H9 (cell line): ENCODE data around the gene CAPN12. TPM values are rescaled to one million over a fixed set of nuclear protein-coding genes. Genes with fewer than 3 reads are reported as not detected.

Experiments
- DNase-seq: peaks from one replicate; pipeline ENCODE4 v3.0.0-alpha.2; 2017
- H2AFZ ChIP-seq: one replicate; pipeline ENCODE4 v1.6.1; 2013; ENCODE audit warnings: mild to moderate bottlenecking, low read length, control low read depth, moderate library complexity
- H2AK5ac ChIP-seq: 2 replicates; pipeline ENCODE4 v1.6.1; 2013; ENCODE audit warnings: low read length, control low read depth, mixed read lengths; ENCODE audit not compliant: insufficient read length
- H2BK120ac ChIP-seq: one replicate; pipeline ENCODE4 v1.6.1; 2013; ENCODE audit warnings: low read depth, mild to moderate bottlenecking, low read length, control low read depth, inconsistent platforms; ENCODE audit not compliant: poor library complexity, severe bottlenecking
- H2BK12ac ChIP-seq: 2 replicates; pipeline ENCODE4 v1.6.1; 2013; ENCODE audit warnings: low read length, control low read depth, mixed read lengths, low read depth; ENCODE audit not compliant: insufficient read length
- H2BK15ac ChIP-seq: 2 replicates; pipeline ENCODE4 v1.6.1; 2013; ENCODE audit warnings: low read depth, low read length, control low read depth
- H2BK20ac ChIP-seq: one replicate; pipeline ENCODE4 v1.6.1; 2013; ENCODE audit warnings: low read depth, mild to moderate bottlenecking, low read length, control low read depth, inconsistent platforms; ENCODE audit not compliant: poor library complexity, severe bottlenecking
- H2BK5ac ChIP-seq: 2 replicates; pipeline ENCODE4 v1.6.1; 2013; ENCODE audit warnings: low read length, control low read depth, mixed read lengths; ENCODE audit not compliant: insufficient read length
- H3K14ac ChIP-seq: 2 replicates; pipeline ENCODE4 v1.6.1; 2013; ENCODE audit warnings: low read length, control low read depth; ENCODE audit not compliant: insufficient read depth
- H3K18ac ChIP-seq: 2 replicates; pipeline ENCODE4 v1.6.1; 2013; ENCODE audit warnings: low read depth, mild to moderate bottlenecking, mixed read lengths, low read length, control low read depth; ENCODE audit not compliant: insufficient read length
- H3K23ac ChIP-seq: 2 replicates; pipeline ENCODE4 v1.6.1; 2013; ENCODE audit warnings: low read length, control low read depth, mixed read lengths, low read depth; ENCODE audit not compliant: insufficient read length
- H3K23me2 ChIP-seq: 2 replicates; pipeline ENCODE4 v1.6.1; 2013; ENCODE audit warnings: low read depth, mild to moderate bottlenecking, mixed read lengths, low read length, control low read depth; ENCODE audit not compliant: insufficient read length, poor library complexity, severe bottlenecking
- H3K27ac ChIP-seq: 2 replicates; pipeline ENCODE4 v1.5.1; 2013; ENCODE audit warnings: low read length, control low read depth, mixed read lengths, low read depth; ENCODE audit not compliant: insufficient read length
- H3K27me3 ChIP-seq: 2 replicates; pipeline ENCODE4 v1.6.1; 2013; ENCODE audit warnings: low read length, control low read depth, inconsistent platforms; ENCODE audit not compliant: insufficient read depth
- H3K4ac ChIP-seq: 2 replicates; pipeline ENCODE4 v1.6.1; 2013; ENCODE audit warnings: low read depth, mild to moderate bottlenecking, control low read depth, inconsistent platforms, low read length, moderate library complexity
- H3K4me1 ChIP-seq: 2 replicates; pipeline ENCODE4 v1.6.1; 2013; ENCODE audit warnings: low read length, control low read depth, inconsistent platforms; ENCODE audit not compliant: insufficient read depth
- H3K4me2 ChIP-seq: 2 replicates; pipeline ENCODE4 v1.6.1; 2013; ENCODE audit warnings: low read length, control low read depth, mixed read lengths; ENCODE audit not compliant: insufficient read length, insufficient read depth
- H3K56ac ChIP-seq: 2 replicates; pipeline ENCODE4 v1.6.1; 2013; ENCODE audit warnings: low read depth, mild to moderate bottlenecking, mixed read lengths, low read length, control low read depth; ENCODE audit not compliant: insufficient read length
- H3K79me1 ChIP-seq: 2 replicates; pipeline ENCODE4 v1.6.1; 2013; ENCODE audit warnings: low read depth, mild to moderate bottlenecking, moderate library complexity, low read length, control low read depth, inconsistent platforms; ENCODE audit not compliant: insufficient read depth, poor library complexity, severe bottlenecking
- H3K79me2 ChIP-seq: 2 replicates; pipeline ENCODE4 v1.6.1; 2013; ENCODE audit warnings: low read length, control low read depth, inconsistent platforms; ENCODE audit not compliant: insufficient read depth
- H3K9ac ChIP-seq: 2 replicates; pipeline ENCODE4 v1.6.1; 2013; ENCODE audit warnings: low read length, control low read depth, mixed read lengths; ENCODE audit not compliant: insufficient read length; ENCODE audit errors: extremely low read depth
- H3K9me3 ChIP-seq: one replicate; pipeline ENCODE4 v1.6.1; 2013; ENCODE audit warnings: low read depth, low read length, inconsistent platforms; ENCODE audit not compliant: control insufficient read depth
- H3T11ph ChIP-seq: one replicate; pipeline ENCODE4 v1.6.1; 2013; ENCODE audit warnings: mild to moderate bottlenecking, low read length, control low read depth, inconsistent platforms
- H4K20me1 ChIP-seq: one replicate; pipeline ENCODE4 v1.6.1; 2013; ENCODE audit not compliant: control insufficient read depth, insufficient read length, insufficient read depth
- H4K5ac ChIP-seq: 2 replicates; pipeline ENCODE4 v1.6.1; 2013; ENCODE audit warnings: low read depth, mild to moderate bottlenecking, mixed read lengths, low read length, control low read depth; ENCODE audit not compliant: insufficient read length
- H4K8ac ChIP-seq: replicated peaks from 2 replicates; pipeline ENCODE4 v1.6.1; 2013; ENCODE audit warnings: low read length, control low read depth, mixed read lengths, low read depth; ENCODE audit not compliant: insufficient read length
- H4K91ac ChIP-seq: 2 replicates; pipeline ENCODE4 v1.6.1; 2013; ENCODE audit warnings: low read depth, mild to moderate bottlenecking, moderate library complexity, mixed read lengths, low read length, control low read depth; ENCODE audit not compliant: insufficient read length
- H3K27ac Mint-ChIP-seq, 3 experiments: 2 replicates in 2 of 3; 3 replicates in 1 of 3; pipeline ENCODE4 v1.8.0; 2020 to 2021; ENCODE audit warnings: mixed read lengths in 3 of 3, mild to moderate bottlenecking in 1 of 3, moderate library complexity in 1 of 3
- H3K27me3 Mint-ChIP-seq: 2 replicates; pipeline ENCODE4 v1.8.0; 2021; ENCODE audit warnings: low read depth, mild to moderate bottlenecking, moderate library complexity, mixed read lengths
- H3K36me3 Mint-ChIP-seq, 3 experiments: 2 replicates in 2 of 3; 3 replicates in 1 of 3; pipeline ENCODE4 v1.8.0; 2020 to 2021; ENCODE audit warnings: low read depth in 3 of 3, mixed read lengths in 3 of 3; ENCODE audit not compliant: insufficient read depth in 1 of 3
- H3K4me1 Mint-ChIP-seq, 2 experiments: 2 replicates each; pipeline ENCODE4 v1.8.0; 2020; ENCODE audit warnings: mixed read lengths in 2 of 2
- H3K4me3 Mint-ChIP-seq, 2 experiments: 2 replicates in 1 of 2; 3 replicates in 1 of 2; pipeline ENCODE4 v1.8.0; 2020 to 2021; ENCODE audit warnings: mild to moderate bottlenecking in 2 of 2, mixed read lengths in 2 of 2, moderate library complexity in 1 of 2
- H3K9me3 Mint-ChIP-seq, 2 experiments: 2 replicates in 1 of 2; 3 replicates in 1 of 2; pipeline ENCODE4 v1.8.0; 2020; ENCODE audit warnings: mild to moderate bottlenecking in 2 of 2, mixed read lengths in 2 of 2, moderate library complexity in 1 of 2
- WGBS: extraction: QIAGEN DNeasy Blood & Tissue Kit; methylation state at CpG from one replicate; pipeline ENCODE4 v1.1.7; 2013; ENCODE audit warnings: missing lambda C conversion rate, low lambda C conversion rate, mixed read lengths; ENCODE audit not compliant: insufficient read length; ENCODE audit errors: extremely low coverage; 5-methylcytosine and 5-hydroxymethylcytosine counted together
- total RNA-seq: library from RNA; stranded (reverse); gene quantifications from 2 replicates; pipeline ENCODE4 v1.2.1, GENCODE V29; 2021
- TF ChIP-seq, protein P1 (sequence below): fragments of 200-600 bp; sonication (generic); conservative IDR thresholded peaks from 3 replicates; pipeline ENCODE4 v1.8.0; 2021; ENCODE audit warnings: antibody characterized with exemption, mild to moderate bottlenecking

CAPN12 gene
- total RNA-seq, 1 experiment from 2014 or later: 10.5 TPM

DNA sequence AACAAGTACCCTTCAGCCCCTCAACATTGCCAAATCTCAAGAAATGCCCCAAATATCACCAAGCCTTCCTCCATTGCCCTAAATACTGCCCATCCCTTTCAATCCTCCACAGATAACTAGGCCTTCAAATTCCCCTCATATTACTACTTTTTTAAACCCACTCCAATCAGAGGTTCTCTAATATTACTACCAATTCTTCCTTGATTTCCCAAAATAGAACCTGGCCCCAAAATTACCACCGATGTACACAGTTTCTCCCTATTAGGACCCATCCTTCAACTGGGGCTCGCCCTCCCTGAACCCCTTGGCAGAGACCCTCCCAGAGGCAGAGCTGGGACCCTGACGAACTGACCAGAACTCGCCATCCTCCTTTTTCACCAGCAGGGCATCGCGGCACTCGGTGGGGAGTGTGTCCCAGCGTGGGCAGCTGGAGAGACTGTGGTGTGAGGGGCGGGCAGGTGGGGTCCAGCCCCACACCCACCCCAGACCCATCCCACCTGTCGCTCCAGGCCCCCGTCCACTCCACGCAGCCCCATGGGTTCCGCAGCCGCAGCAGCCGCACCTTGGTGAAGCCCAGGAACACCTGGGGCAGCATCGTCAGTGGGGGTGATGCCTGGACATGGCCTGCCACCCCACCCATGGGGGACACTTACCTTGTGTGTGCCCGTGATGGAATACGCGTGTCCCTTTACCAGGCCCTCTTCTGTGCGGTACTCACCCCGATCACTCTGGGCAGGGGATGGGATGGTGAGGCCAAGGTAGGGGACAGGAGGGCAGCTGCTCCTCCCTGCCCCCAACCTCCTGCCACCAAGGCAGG lies 6.1 kb downstream of the CAPN12 start:
- Histone ChIP-seq H2BK12ac (no peak overlapping the region), H2AK5ac (no peak overlapping the region), H3K14ac (no peak overlapping the region), H3K23me2 (peaks cover 8% of the 10 kb centered on the region), H2BK120ac (no peak overlapping the region), H3K4me2 (no peak overlapping the region), H4K20me1 (no peaks in the 10 kb centered on the region), H3K56ac (no peak overlapping the region), H3K4me1 (no peaks in the 10 kb centered on the region; the same call in 1 of the 2 replicates), H3K23ac (no peak overlapping the region), H3K27me3 (no peaks in the 10 kb centered on the region; the same call in 1 of the 2 replicates), H2BK20ac (no peak overlapping the region), H3K79me2 (no peaks in the 10 kb centered on the region), H2BK5ac (no peak overlapping the region), H3K9me3 (no peaks in the 10 kb centered on the region), H3K27ac (no peak overlapping the region), H3K9ac (no peak overlapping the region), H4K5ac (no peak overlapping the region), H3K79me1 (no peaks in the 10 kb centered on the region), H3T11ph (no peak overlapping the region), H4K91ac (no peak overlapping the region), H4K8ac (no peak overlapping the region), H3K18ac (no peak overlapping the region), H2BK15ac (no peak overlapping the region), H3K4ac (no peak overlapping the region), H2AFZ (no peak overlapping the region)
- TF ChIP-seq, protein P1, sequence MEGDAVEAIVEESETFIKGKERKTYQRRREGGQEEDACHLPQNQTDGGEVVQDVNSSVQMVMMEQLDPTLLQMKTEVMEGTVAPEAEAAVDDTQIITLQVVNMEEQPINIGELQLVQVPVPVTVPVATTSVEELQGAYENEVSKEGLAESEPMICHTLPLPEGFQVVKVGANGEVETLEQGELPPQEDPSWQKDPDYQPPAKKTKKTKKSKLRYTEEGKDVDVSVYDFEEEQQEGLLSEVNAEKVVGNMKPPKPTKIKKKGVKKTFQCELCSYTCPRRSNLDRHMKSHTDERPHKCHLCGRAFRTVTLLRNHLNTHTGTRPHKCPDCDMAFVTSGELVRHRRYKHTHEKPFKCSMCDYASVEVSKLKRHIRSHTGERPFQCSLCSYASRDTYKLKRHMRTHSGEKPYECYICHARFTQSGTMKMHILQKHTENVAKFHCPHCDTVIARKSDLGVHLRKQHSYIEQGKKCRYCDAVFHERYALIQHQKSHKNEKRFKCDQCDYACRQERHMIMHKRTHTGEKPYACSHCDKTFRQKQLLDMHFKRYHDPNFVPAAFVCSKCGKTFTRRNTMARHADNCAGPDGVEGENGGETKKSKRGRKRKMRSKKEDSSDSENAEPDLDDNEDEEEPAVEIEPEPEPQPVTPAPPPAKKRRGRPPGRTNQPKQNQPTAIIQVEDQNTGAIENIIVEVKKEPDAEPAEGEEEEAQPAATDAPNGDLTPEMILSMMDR: peak; percentile 38; the same call in 2 of the 3 replicates
- peaks cover 26% of the 10 kb centered on the region for H3K27me3 Mint-ChIP-seq
- WGBS: no CpG with 5 or more reads among the region's 21 CpGs
- H3K27ac Mint-ChIP-seq: no peak overlapping the region
- DNase-seq: peak; percentile 27
- H3K36me3 Mint-ChIP-seq: peaks cover 0 to 6% (median 0%) of the 10 kb centered on the region in 3 experiments; a peak in 3 of 7 replicates
- peaks cover 4 to 10% of the 10 kb centered on the region in 2 experiments; a peak in 3 of 4 replicates for H3K4me1 Mint-ChIP-seq
- H3K4me3 Mint-ChIP-seq: peak overlapping the region in 1 of 2 experiments; percentile 18; a peak in 4 of 5 replicates
- H3K9me3 Mint-ChIP-seq: no peaks in the 10 kb centered on the region; a peak in 1 of 5 replicates
